GM19351 (cell line): Measurements from ENCODE around the gene P2RX6.
"Not testable (repeated sequence)": the region's sequence is repeated elsewhere in the genome, so short reads cannot be mapped to it uniquely, and the experiment has no call there.

Experiments
- ATAC-seq: cut with Tn5 transposase; IDR thresholded peaks from one replicate; pipeline ENCODE4 v1.9.1; 2021; ENCODE audit warnings: mild to moderate bottlenecking, moderate library complexity; ENCODE audit not compliant: unreplicated experiment

Gene P2RX6

GRCh38 chr22:21030621-21031544 lies 15.9 kb downstream of the P2RX6 start:
- no peak for ATAC-seq

DNA sequence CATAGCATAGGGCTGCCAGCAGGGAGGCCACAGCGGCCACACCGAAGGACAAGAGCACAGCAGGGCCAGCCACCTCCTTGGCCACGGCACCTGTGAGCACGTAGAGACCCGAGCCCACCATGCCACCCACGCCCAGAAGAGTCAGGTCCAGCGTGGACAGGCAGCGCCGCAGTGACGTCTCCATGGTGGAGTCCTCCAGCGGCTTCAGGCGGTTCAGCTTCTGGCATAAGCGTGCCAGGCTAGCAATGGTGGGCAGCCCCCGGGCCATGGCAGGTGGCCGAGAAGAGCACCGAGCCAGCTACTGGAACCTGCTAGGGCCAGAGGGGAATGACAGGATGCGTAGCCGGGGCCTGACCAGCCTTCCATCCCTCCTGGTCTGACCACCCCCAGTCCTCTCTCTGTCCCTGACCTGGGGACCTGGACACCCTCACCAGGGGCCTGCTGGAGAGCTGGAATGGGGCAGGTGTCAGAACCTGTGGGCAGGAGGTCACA lies 16.6 kb downstream of the P2RX6 start:
- no peak for ATAC-seq

DNA sequence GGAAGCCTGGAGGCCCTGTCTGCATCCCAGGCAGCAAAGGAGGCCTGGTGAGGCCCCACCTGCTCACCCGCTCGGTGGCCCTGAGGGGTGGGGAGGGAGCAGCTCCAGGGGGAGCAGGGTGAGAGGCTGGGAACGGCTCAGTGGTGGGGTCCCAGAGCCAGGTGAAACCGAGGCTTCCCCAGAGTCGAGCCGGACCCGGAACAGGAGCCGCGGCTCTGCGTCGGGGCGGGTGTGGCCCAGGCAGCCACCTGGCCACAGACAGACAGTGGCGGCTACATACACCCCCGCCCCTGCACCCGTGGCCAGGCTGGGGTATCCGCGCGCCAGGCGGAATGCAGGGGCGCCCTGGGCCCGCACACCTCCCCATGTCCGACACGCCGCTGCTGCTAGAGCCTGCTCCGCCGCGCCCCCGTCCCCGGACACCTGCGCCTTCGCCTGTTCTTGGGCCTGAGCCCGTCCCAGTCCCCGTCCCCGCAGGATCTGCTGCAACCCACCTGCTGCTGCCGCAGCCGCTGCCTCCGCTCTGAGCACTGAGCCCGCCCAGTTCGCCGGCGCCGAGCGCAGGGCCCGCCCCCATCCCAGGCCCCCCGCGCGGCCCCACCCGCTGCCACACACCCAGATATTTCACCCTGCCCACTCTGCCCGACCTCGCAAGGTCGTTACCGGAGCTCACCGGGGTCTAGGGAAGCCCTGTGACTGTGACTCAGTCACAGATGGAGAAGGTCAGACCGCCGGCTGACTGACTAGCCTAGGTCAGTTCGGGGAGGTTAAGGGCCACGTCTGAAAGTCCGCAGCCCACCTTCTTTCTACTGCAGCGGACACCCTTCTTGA lies 17.3 kb downstream of the P2RX6 start, which contains the start of gene SLC7A4:
Gene SLC7A4 (minus strand): TSS at position 525 of the 831 bp plus-strand sequence. CDS start 749 bp downstream, outside the sequence.
- ATAC-seq = no peak

GRCh38 chr22:21032868-21033688 lies 18.1 kb downstream of the P2RX6 start:
- ATAC-seq = no peak

DNA sequence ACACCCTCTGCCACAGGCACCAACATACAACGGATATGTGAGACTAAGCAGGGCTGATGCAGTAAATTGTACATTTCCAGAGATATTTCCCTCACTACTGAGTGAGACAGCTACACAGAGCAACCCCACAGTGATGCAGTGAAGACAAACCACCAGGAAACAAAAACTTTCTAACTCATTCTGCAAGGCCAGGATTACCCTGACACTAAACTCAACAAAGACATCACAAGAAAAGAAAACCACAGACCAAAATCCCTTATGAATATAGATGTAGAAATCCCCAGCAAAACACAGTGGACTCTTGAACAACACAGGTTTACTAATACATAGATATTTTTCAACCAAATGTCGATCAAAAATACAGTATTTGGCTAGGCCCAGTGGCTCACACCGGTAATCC lies 18.9 kb downstream of the P2RX6 start:
- no peak for ATAC-seq

DNA sequence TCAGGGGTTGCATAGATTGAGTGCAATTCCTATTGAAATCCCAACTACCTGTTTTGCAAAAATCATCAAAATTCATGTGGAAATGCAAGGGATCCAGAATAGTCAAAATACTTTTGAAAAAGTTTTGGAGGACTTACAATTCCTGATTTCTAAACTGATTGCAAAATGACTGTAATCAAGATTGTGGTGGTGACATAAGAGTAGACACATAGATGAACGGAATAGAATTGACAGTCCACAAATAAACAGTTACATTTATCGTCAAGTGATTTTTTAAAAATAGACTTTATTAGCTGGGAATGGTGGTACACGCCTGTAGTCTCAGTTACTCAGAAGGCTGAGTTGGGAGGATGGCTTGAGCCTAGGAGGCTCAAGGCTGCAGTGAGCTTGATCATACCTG lies 20.0 kb downstream of the P2RX6 start:
- no peak for ATAC-seq

DNA sequence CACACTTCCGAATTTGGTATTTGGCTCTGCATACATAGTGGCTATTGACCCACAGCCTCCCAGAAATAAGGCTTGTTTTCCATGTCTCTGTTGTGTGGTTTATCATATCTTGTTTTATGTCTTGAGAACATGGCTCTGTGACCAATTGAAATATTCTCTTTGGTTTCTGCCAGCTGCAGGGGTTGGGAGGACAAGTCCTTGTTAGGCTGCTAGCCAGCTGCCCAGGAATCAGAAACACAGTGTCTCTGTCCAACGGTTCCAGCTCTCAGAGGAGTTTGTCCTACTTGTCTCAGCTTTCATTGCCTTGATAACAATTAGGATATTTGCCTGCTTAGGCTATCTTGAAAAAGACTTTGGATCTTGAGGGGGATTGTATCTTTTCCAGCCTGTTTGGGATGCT lies 23.4 kb downstream of the P2RX6 start:
- ATAC-seq = no peak

- not testable (repeated sequence) for ATAC-seq
Measured at GRCh38 chr22:21039158-21039557, 24.2 kb downstream of the P2RX6 start.

DNA sequence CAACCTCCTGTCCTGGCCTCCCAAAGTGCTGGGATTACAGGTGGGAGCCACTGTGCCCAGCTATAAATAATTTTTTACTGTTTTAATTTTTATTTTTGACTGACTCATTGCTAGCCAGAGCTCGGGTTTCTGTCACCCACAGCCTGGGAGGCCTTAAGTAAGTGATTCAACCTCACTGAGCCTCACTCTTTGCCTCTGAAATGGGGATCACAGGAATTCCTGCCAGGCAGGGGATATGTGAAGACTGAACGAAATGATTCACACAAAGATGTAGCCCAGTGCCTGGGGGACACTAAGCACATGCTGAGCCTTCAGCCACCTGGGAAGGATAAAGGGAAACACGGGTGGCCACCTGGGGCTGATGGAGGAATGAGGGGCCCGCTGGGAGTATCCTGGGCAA lies 27.0 kb downstream of the P2RX6 start:
- no peak for ATAC-seq

GRCh38 chr22:21042978-21043859 lies 28.3 kb downstream of the P2RX6 start:
- no peak for ATAC-seq

- no peak for ATAC-seq
Measured at GRCh38 chr22:21043860-21044535, 29.0 kb downstream of the P2RX6 start.

GRCh38 chr22:21044931-21045584 lies 30.1 kb downstream of the P2RX6 start:
- no peak for ATAC-seq

DNA sequence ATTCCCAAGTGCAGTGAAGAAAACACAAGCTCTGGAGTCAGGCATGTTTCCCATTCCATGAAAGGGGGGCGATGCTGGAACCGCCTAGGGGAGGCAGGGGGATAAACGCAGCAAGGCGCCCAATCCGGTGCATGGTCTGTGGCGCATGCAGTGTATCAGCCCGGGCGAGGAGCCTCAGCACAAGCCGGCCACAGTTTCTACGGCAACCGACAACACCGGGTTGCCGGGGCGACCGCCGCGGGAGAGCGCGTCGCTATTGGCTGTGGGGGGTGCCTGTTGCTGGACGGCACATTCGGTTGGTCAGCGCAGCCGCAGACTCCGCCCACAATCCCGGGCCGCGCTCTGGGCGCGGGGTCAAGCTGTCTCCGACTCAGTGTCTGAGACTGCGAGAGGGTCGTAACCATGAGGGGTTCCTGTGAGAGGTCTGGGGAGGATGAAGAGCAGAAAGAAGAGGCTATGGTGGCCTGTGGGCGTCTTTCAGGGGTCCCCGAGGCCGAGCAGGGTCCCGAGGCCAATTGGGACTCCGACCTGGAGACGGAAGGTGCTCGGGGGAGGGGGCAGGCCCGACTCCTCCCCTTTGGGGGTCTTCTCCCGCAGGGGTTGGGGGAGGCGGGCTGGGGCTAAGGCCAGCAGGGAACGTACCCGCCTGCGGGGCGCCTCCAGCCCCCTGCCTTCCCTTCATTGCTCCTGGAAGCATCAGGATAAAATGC lies 30.8 kb downstream of the P2RX6 start, which contains the start of gene LRRC74B:
Gene LRRC74B (plus strand): TSS at position 362 of the 710 bp plus-strand sequence. CDS start 41 bp downstream, at position 403.
- ATAC-seq = peak; percentile 85

GRCh38 chr22:21047035-21047661 lies 32.2 kb downstream of the P2RX6 start:
- ATAC-seq = no peak

GRCh38 chr22:21047730-21048129 lies 32.8 kb downstream of the P2RX6 start:
- no peak for ATAC-seq

DNA sequence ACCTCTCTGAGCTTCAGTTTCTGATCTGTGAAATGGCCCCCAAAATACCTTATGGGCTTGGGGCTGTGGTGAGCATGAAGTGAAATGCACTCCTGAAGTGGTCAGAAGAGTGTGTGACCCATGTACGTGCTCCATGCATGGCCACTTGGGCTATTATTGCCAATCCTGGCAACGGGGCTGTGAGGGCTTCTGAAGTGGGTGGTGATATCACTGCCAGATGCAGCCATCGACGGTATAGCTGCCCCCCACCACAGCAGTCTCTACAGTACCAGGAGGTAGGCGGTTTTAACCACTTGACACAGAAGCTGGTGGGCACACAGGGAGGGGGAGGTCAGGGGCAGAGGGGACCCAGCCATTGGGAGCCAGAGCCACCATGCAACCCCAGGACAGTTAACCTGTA lies 33.5 kb downstream of the P2RX6 start:
- not testable (repeated sequence) for ATAC-seq

DNA sequence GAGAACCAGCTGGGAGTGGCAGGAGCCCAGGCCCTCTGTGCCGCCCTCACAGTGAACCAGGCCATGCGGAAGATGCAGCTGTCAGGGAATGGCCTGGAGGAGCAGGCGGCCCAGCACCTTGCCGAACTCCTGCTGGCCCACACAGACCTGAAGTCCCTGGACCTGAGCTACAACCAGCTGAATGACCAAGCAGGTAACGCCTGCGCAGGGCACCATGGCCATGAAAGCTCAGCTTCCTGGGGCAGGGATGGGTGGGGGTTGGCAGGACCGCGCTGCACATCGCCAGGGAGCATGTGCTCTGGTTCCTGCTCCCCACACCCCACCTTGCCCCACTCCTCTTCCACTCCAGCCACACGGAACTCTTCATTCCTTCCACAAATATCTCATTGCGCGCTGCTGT lies 34.0 kb downstream of the P2RX6 start:
- not testable (repeated sequence) for ATAC-seq
